Upper lobe of right lung (tissue), 1 donor: ENCODE measurements around the gene G3BP2. TPM values are rescaled to one million over a fixed set of nuclear protein-coding genes. Genes with fewer than 3 reads are reported as not detected.
"Not testable (repeated sequence)": the region's sequence is repeated elsewhere in the genome, so short reads cannot be mapped to it uniquely, and the experiment has no call there.

ENCODE experiments used
- ATAC-seq: fragments of 200-7000 bp; cut with Tn5 transposase; one replicate; pipeline ENCODE4 v1.9.1; 2020; ENCODE audit warnings: mild to moderate bottlenecking, moderate library complexity
- DNase-seq: peaks from one replicate; pipeline ENCODE4 v3.0.0-alpha.2; 2020
- H3K27ac ChIP-seq: fragments of 200-600 bp; one replicate; pipeline ENCODE4 v1.8.0; 2022
- H3K27me3 ChIP-seq: fragments of 200-600 bp; one replicate; pipeline ENCODE4 v1.8.0; 2022; ENCODE audit warnings: mild to moderate bottlenecking
- H3K36me3 ChIP-seq: fragments of 200-600 bp; one replicate; pipeline ENCODE4 v1.8.0; 2022
- H3K4me1 ChIP-seq: fragments of 200-600 bp; one replicate; pipeline ENCODE4 v1.8.0; 2022
- H3K4me3 ChIP-seq: fragments of 200-600 bp; one replicate; pipeline ENCODE4 v1.8.0; 2022; ENCODE audit warnings: mild to moderate bottlenecking
- H3K9me3 ChIP-seq: fragments of 200-600 bp; one replicate; pipeline ENCODE4 v1.8.0; 2022
- CTCF ChIP-seq: fragments of 200-600 bp; IDR thresholded peaks from one replicate; pipeline ENCODE4 v1.8.0; 2022; ENCODE audit warnings: antibody characterized with exemption
- intact Hi-C: fragments of 100-400 bp; cut with DNase I; formaldehyde crosslinking; loops from one replicate; pipeline ENCODE4 v1.11.0; 2022
- long read RNA-seq: library from polyadenylated mRNA; unstranded; transcript quantifications from one replicate; pipeline ENCODE4 v2.0.0, GENCODE V29; 2021
- total RNA-seq: library from RNA; stranded (reverse); fragmentation: NEBNext Ultra II Directional; extraction: Animal tissue kit (Norgen Biotek cat#: 25700); gene quantifications from one replicate; pipeline ENCODE4 v1.2.1, GENCODE V29; 2021
- donor health status: DM: no; HTN: yes; CAD: no; lungs with severe emphysema.

Gene G3BP2
- total RNA-seq: 102 TPM
- long read RNA-seq, full-length matches to known transcripts: 181 of 212 reads
- long read RNA-seq, partial matches to known transcripts: 7 of 212 reads
- long read RNA-seq, other reads (novel, unspliced or antisense): 24 of 212 reads

GRCh38 chr4:75673027-75673958 lies at the start of gene G3BP2:
G3BP2 (minus strand) TSS chr4:75673411; CDS start chr4:75662025, 11,386 bp downstream.
- intact Hi-C loops: no loop called here
- DNase-seq (peak; percentile 99), ATAC-seq (peak; percentile 99)
- Histone ChIP-seq H3K27me3 (no peaks in the 10 kb centered on the region), H3K4me3 (peak within 1 kb of the TSS; percentile 99), H3K4me1 (peaks cover 33% of the 10 kb centered on the region), H3K27ac (peak within 1 kb of the TSS; percentile 92), H3K9me3 (no peaks in the 10 kb centered on the region), H3K36me3 (no peaks in the 10 kb centered on the region)
- TF ChIP-seq CTCF: no peak

GRCh38 chr4:75722417-75722816 lies 49.2 kb upstream of the G3BP2 start:
- H3K9me3 ChIP-seq: no peaks in the 10 kb centered on the region
- no peaks in the 10 kb centered on the region for H3K27me3 ChIP-seq
- ATAC-seq: no peak
- H3K36me3 ChIP-seq: no peaks in the 10 kb centered on the region
- peaks cover 32% of the 10 kb centered on the region for H3K4me1 ChIP-seq
- no peak overlapping the region for H3K27ac ChIP-seq
- H3K4me3 ChIP-seq: no peak overlapping the region
- intact Hi-C loops: no loop called here
- no peak for TF ChIP-seq CTCF
- DNase-seq: no peak

- H3K36me3 ChIP-seq: no peaks in the 10 kb centered on the region
- TF ChIP-seq CTCF: no peak
- intact Hi-C loops: no loop called here
- H3K4me1 ChIP-seq: peaks cover 13% of the 10 kb centered on the region
- no peaks in the 10 kb centered on the region for H3K27me3 ChIP-seq
- H3K9me3 ChIP-seq: no peaks in the 10 kb centered on the region
- H3K27ac ChIP-seq: no peak overlapping the region
- ATAC-seq: no peak
- no peak for DNase-seq
- no peak overlapping the region for H3K4me3 ChIP-seq
Measured at GRCh38 chr4:75718529-75718928, 45.3 kb upstream of the G3BP2 start.

- Histone ChIP-seq H3K27me3 (no peaks in the 10 kb centered on the region), H3K36me3 (no peaks in the 10 kb centered on the region), H3K4me3 (no peak overlapping the region), H3K27ac (no peak overlapping the region), H3K9me3 (no peaks in the 10 kb centered on the region), H3K4me1 (peaks cover 1% of the 10 kb centered on the region)
- TF ChIP-seq CTCF: no peak
- DNase-seq: no peak
- intact Hi-C loops: no loop called here
- ATAC-seq: no peak
Measured at GRCh38 chr4:75717408-75717807, 44.2 kb upstream of the G3BP2 start.

- ATAC-seq, intact Hi-C loops, H3K27ac ChIP-seq, H3K36me3 ChIP-seq, H3K4me1 ChIP-seq, H3K27me3 ChIP-seq, DNase-seq, H3K9me3 ChIP-seq, H3K4me3 ChIP-seq: not testable (repeated sequence)
Measured at GRCh38 chr4:75716054-75716453, 42.8 kb upstream of the G3BP2 start.

GRCh38 chr4:75715105-75715799 lies 42.0 kb upstream of the G3BP2 start:
- Histone ChIP-seq H3K9me3 (no peaks in the 10 kb centered on the region), H3K27me3 (no peaks in the 10 kb centered on the region), H3K4me3 (no peak overlapping the region), H3K36me3 (no peaks in the 10 kb centered on the region), H3K4me1 (no peaks in the 10 kb centered on the region), H3K27ac (no peak overlapping the region)
- ATAC-seq (no peak), DNase-seq (no peak)
- TF ChIP-seq CTCF: no peak
- intact Hi-C loops: no loop called here
